Esophagus muscularis mucosa (tissue), 4 donors: ENCODE results near the gene CPEB4. TPM values are rescaled to one million over a fixed set of nuclear protein-coding genes. Genes with fewer than 3 reads are reported as not detected.

Source experiments
- DNase-seq: peaks from one replicate; pipeline ENCODE4 v3.0.0-alpha.2; 2017; ENCODE audit errors: extremely low spot score
- H3K27ac ChIP-seq, 4 donors: fragments of 200-600 bp; sonication (generic); replicated peaks in 1 of 4; 1 replicate in 3 of 4; 2 replicates in 1 of 4; pipeline ENCODE4 v1.5.1; 2016 to 2019; ENCODE audit warnings: mild to moderate bottlenecking in 1 of 4
- H3K27me3 ChIP-seq, 4 donors: fragments of 200-600 bp; sonication (generic); one replicate each; pipeline versions ENCODE4 v1.5.1 to v1.6.0; 2016 to 2019
- H3K36me3 ChIP-seq, 4 donors: fragments of 200-600 bp; sonication (generic); one replicate each; pipeline ENCODE4 v1.5.1; 2016 to 2019
- H3K4me1 ChIP-seq, 4 donors: fragments of 200-600 bp; sonication (generic); one replicate each; pipeline ENCODE4 v1.5.1; 2016 to 2019
- H3K4me3 ChIP-seq, 4 donors: fragments of 200-600 bp; sonication (generic); 1 replicate in 2 of 4; 2 replicates in 2 of 4; pipeline ENCODE4 v1.5.1; 2016 to 2019; ENCODE audit warnings: mild to moderate bottlenecking in 4 of 4, moderate library complexity in 1 of 4
- H3K9me3 ChIP-seq, 4 donors: fragments of 200-600 bp; sonication (generic); 1 replicate in 3 of 4; 2 replicates in 1 of 4; pipeline ENCODE4 v1.5.1; 2016 to 2019
- EP300 ChIP-seq: sonication (generic); formaldehyde crosslinking; IDR thresholded peaks from one replicate; pipeline ENCODE4 v1.6.1; 2017; ENCODE audit warnings: antibody characterized with exemption
- POLR2A ChIP-seq: fragments of 450-650 bp; IDR thresholded peaks from one replicate; pipeline ENCODE4 v1.6.1; 2017; ENCODE audit warnings: antibody characterized with exemption, moderate library complexity, mild to moderate bottlenecking, low read depth
- POLR2AphosphoS5 ChIP-seq, 2 donors: sonication (generic); formaldehyde crosslinking; IDR thresholded peaks; one replicate each; pipeline ENCODE4 v1.6.1; 2017; ENCODE audit warnings: antibody characterized with exemption in 2 of 2
- WGBS: methylation state at CpG from one replicate; pipeline ENCODE4 v1.1.5; 2018; 5-methylcytosine and 5-hydroxymethylcytosine counted together
- intact Hi-C: fragments of 100-400 bp; cut with DNase I; formaldehyde crosslinking; loops from one replicate; pipeline ENCODE4 v1.15.1; 2023
- total RNA-seq, 4 donors: library from RNA; depleted of rRNA; stranded (reverse); fragments of >200 nt; gene quantifications; one replicate each; pipeline versions ENCODE4 v1.1.0 to v1.2.1, GENCODE V29; 2016
- TF ChIP-seq, protein P1 (sequence below), 3 experiments: fragments of 200-600 bp in 2 of 3; fragments of 450-650 bp in 1 of 3; sonication (generic) in 2 of 3; IDR thresholded peaks; one replicate each; pipeline ENCODE4 v1.5.1; 2017 to 2019; ENCODE audit warnings: antibody characterized with exemption in 3 of 3, mild to moderate bottlenecking in 2 of 3, moderate library complexity in 1 of 3

Gene CPEB4
- total RNA-seq, 4 donors from 2014 or later: 44.9 to 96.4 (median 54.4) TPM

DNA sequence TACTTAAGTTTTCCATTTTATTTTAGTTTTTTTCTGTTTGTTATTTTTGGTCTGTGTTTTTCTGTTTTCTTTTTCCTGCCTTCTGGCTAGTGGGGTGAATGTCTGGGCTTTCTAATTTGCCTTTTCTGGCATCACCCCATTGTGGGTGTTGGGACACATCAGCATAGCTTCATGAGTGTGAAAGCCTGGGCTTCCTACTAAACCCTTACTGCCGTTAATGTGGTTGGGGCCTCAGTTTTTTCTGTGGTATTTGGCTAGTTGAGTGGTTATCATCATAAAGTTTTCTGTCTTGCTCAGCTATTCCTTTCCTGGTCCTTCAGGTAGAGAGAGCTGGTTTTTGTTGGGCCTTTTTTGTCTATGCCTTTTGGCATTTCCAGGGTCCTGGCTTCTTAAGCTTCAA, 122.2 kb downstream of the CPEB4 start:
- Histone ChIP-seq H3K27me3 (no peaks in the 10 kb centered on the region), H3K4me3 (no peak overlapping the region), H3K36me3 (no peaks in the 10 kb centered on the region), H3K9me3 (no peaks in the 10 kb centered on the region), H3K4me1 (no peaks in the 10 kb centered on the region), H3K27ac (no peak overlapping the region)
- TF ChIP-seq POLR2A (no peak), POLR2AphosphoS5 (IDR thresholded peaks at IDR 0.05) (no peak), EP300 (no peak)
- TF ChIP-seq, protein P1, sequence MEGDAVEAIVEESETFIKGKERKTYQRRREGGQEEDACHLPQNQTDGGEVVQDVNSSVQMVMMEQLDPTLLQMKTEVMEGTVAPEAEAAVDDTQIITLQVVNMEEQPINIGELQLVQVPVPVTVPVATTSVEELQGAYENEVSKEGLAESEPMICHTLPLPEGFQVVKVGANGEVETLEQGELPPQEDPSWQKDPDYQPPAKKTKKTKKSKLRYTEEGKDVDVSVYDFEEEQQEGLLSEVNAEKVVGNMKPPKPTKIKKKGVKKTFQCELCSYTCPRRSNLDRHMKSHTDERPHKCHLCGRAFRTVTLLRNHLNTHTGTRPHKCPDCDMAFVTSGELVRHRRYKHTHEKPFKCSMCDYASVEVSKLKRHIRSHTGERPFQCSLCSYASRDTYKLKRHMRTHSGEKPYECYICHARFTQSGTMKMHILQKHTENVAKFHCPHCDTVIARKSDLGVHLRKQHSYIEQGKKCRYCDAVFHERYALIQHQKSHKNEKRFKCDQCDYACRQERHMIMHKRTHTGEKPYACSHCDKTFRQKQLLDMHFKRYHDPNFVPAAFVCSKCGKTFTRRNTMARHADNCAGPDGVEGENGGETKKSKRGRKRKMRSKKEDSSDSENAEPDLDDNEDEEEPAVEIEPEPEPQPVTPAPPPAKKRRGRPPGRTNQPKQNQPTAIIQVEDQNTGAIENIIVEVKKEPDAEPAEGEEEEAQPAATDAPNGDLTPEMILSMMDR (IDR thresholded peaks at IDR 0.05): no peak
- WGBS: 68% methylated on average over 1 of the region's 1 CpG
- no peak for DNase-seq
- intact Hi-C loops: no loop called here

DNA sequence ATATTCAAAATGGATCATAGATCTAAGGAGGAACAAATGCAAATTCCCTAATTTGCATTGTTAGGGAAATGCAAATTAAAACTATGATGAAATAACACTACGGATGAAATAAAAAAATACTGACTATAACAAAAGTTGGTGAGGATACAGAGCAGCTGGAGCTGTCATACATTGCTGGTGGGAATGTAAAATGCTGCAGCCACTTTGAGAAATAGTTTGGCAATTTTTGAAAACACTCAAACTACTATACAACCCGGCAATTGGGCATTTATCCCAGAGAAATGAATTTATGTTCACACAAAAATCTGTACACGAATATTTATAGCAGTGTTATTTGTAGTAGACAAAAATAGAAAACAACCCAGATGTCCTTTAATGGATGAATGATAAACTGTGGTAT, 123.3 kb downstream of the CPEB4 start:
- Histone ChIP-seq H3K4me3 (no peak overlapping the region), H3K36me3 (no peaks in the 10 kb centered on the region), H3K9me3 (no peaks in the 10 kb centered on the region), H3K27ac (no peak overlapping the region), H3K27me3 (no peaks in the 10 kb centered on the region), H3K4me1 (no peaks in the 10 kb centered on the region)
- intact Hi-C loops: no loop called here
- 51% methylated on average over 3 of the region's 3 CpGs for WGBS
- no peak for TF ChIP-seq POLR2A
- no peak for TF ChIP-seq EP300
- TF ChIP-seq, protein P1 (IDR thresholded peaks at IDR 0.05): no peak
- no peak for TF ChIP-seq POLR2AphosphoS5 (IDR thresholded peaks at IDR 0.05)
- DNase-seq: no peak

Other genes starting within 250 kb of the CPEB4 start
- gene C5orf47, start 100.8 kb downstream of the CPEB4 start, total RNA-seq: not detected
- gene NSG2, start 157.4 kb downstream of the CPEB4 start, total RNA-seq: 1 to 10 TPM; 3.4 to 5.4 (median 3.9) TPM